ENCODE results near the gene WNK4. TPM values are rescaled to one million over a fixed set of nuclear protein-coding genes. Genes with fewer than 3 reads are reported as not detected.

The WNK4 gene
- total and polyA plus RNA-seq, 9 of the 15 experiments (the other 6 are each of a cell fraction or from before 2014, with no cell fraction given) = 0.32 to 25.8 (median 4.5) TPM

DNA sequence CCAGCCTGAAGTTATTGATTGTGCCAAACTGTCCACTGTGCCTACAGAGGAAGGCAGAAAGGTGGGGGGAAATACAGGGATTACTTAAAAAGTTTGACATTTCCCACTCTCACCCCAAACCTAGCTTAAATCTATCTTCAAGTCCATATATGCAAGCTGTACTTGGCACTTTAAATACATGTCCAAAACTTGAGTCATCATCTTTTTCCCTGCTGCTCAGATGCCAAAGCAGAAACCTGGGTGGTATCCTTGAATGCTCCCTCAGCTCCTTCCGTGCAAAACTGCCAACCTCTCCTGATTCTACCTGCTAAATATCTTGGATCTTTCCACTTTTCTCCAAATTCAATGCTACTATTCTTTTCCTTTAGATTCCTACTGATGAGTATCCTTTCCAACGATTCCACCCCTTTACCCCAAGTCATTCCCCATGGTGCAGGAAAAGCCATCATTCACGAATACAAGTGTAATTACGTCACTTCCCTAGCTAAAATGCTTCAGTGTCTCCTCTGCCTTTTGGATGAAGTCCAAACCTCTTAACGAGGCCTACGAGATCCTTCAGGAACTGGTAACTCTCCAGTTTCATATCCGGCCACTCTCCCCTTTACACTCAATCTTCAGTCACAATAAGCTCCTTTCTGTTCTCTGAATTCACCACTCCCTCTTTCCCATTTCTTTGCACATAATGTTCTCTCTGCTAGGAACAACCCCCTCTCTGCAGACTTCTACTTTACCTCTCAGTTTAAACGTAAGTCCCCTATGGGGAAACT is 34.4 kb downstream of the WNK4 start:
- H3K9ac ChIP-seq (ENCODE audit: insufficient read depth in 1 of 2, low read depth in 2 of 2, low read length in 2 of 2) = no peak overlapping the region

More for the DNA sequence above, 34.4 kb downstream of the WNK4 start:
- Histone ChIP-seq H3K27me3 (ENCODE audit: control insufficient read depth in 2 of 2, insufficient read depth in 2 of 2, low read length in 2 of 2) (no peaks in the 10 kb centered on the region), H3K36me3 (ENCODE audit: control insufficient read depth, insufficient read depth, low read length) (peaks cover 82% of the 10 kb centered on the region), H2AFZ (ENCODE audit: low read depth, low read length) (no peak overlapping the region), H4K20me1 (replicated peaks; ENCODE audit: control insufficient read depth, insufficient read depth, low read length) (no peaks in the 10 kb centered on the region), H3K9me3 (replicated peaks; ENCODE audit: control insufficient read depth, insufficient read depth, low read depth, low read length) (no peaks in the 10 kb centered on the region), H3K4me2 (ENCODE audit: insufficient read depth, low read length) (no peak overlapping the region), H3K79me2 (ENCODE audit: control insufficient read depth, insufficient read depth, low read length) (no peaks in the 10 kb centered on the region), H3K4me1 (replicated peaks in 1 of 2; ENCODE audit: control insufficient read depth in 2 of 2, insufficient read depth in 2 of 2, low read length in 2 of 2) (no peaks in the 10 kb centered on the region), H3K4me3 (no peak overlapping the region), H3K9me1 (ENCODE audit: control insufficient read depth, insufficient read depth, low read length) (no peaks in the 10 kb centered on the region), H3K27ac (ENCODE audit: extremely low read depth, low read depth, low read length) (no peak overlapping the region)
- CTCF ChIA-PET (ENCODE audit: low intra/inter-chr PET ratio) = no interaction called here
- BruUV-seq (replicated peaks) = no TSS peak
- intact Hi-C loops (cut with micrococcal nuclease) (no loop called here), in situ Hi-C loops (cut with MboI) (no loop called here)
- DNase-seq (ENCODE audit: extremely low read depth in 1 of 4, low spot score in 3 of 4) = no peak
- WGBS (ENCODE audit: insufficient coverage, low coverage, missing lambda C conversion rate) = 79% methylated on average over 8 of the region's 8 CpGs
- TF ChIP-seq ZNF133 (CRISPR knock-in tag; IDR thresholded peaks at IDR 0.05) = no peak
- TF ChIP-seq, protein P1, sequence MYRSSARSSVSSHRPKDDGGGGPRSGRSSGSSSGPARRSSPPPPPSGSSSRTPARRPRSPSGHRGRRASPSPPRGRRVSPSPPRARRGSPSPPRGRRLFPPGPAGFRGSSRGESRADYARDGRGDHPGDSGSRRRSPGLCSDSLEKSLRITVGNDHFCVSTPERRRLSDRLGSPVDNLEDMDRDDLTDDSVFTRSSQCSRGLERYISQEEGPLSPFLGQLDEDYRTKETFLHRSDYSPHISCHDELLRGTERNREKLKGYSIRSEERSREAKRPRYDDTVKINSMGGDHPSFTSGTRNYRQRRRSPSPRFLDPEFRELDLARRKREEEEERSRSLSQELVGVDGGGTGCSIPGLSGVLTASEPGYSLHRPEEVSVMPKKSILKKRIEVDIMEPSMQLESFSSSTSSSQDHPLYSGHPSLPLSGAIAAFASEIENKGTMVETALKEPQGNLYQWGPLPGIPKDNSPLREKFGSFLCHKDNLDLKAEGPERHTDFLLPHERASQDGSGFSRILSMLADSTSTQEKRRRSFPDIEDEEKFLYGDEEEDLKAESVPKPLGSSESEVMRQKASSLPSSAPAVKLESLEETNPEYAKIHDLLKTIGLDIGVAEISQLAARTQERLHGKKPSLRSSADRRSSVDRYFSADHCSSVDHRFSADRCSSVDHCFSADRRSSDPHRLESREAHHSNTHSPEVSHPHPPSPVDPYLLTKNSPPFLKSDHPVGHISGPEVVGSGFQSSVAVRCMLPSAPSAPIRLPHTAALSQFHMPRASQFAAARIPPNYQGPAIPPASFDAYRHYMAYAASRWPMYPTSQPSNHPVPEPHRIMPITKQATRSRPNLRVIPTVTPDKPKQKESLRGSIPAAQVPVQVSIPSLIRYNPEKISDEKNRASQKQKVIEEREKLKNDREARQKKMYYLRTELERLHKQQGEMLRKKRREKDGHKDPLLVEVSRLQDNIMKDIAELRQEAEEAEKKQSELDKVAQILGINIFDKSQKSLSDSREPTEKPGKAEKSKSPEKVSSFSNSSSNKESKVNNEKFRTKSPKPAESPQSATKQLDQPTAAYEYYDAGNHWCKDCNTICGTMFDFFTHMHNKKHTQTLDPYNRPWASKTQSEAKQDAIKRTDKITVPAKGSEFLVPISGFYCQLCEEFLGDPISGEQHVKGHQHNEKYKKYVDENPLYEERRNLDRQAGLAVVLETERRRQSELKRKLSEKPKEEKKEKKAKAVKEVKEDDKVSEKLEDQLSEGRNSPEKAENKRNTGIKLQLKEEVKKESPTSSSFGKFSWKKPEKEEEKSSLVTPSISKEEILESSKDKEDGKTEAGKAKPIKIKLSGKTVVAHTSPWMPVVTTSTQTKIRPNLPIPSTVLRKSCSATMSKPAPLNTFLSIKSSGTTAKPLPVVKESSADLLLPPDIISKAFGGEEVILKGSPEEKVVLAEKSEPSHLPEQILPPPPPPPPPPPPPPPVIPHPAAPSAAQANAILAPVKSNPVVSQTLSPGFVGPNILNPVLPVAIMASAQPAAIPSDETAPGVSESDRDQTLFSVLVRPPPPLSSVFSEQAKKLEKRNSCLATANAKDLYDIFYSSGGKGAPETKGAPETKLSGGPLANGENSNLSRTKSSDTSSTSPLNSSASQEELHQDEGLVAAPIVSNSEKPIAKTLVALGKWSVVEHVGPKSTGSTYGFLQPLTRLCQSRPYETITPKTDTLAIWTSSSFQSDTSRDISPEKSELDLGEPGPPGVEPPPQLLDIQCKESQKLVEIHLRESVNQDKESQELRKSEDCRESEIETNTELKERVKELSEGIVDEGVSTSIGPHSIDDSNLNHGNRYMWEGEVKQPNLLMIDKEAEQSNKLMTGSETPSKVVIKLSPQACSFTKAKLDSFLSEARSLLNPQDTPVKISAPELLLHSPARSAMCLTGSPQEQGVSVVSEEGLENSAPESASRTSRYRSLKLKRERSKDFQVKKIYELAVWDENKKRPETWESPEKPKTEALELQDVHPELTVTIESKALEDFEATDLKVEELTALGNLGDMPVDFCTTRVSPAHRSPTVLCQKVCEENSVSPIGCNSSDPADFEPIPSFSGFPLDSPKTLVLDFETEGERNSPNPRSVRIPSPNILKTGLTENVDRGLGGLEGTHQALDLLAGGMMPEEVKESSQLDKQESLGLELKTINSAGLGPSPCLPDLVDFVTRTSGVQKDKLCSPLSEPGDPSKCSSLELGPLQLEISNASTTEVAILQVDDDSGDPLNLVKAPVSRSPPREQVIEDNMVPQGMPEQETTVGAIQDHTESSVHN (IDR thresholded peaks at IDR 0.05; ENCODE audit: borderline replicate concordance in 1 of 2, low read depth in 1 of 2) = no peak
- 0 out of 2 replicates have a peak, but pooled peaks have one; percentile 30 for TF ChIP-seq POLR2A (conservative IDR thresholded peaks at IDR 0.05)
- 0 out of 2 replicates have a peak, but pooled peaks have one; percentile 5 for TF ChIP-seq NFIC (IDR thresholded peaks at IDR 0.05)
- FAIRE-seq = no peak
- POLR2A ChIA-PET = interaction anchor here (0.5 to 1.9 kb wide), 9 partner anchors 9 to 713 kb away, joined by 3 to 8 read pairs (median 3); partner anchors contain the start of genes BECN1, CNTD1 and COA3
- ATAC-seq = no peak

All from K562 (cell line).